GM18907 (cell line): Measurements from ENCODE around the gene RHOC.

ENCODE experiments used
- ATAC-seq: cut with Tn5 transposase; IDR thresholded peaks from one replicate; pipeline ENCODE4 v1.9.1; 2021; ENCODE audit warnings: mild to moderate bottlenecking, moderate library complexity; ENCODE audit not compliant: unreplicated experiment

RHOC gene

DNA sequence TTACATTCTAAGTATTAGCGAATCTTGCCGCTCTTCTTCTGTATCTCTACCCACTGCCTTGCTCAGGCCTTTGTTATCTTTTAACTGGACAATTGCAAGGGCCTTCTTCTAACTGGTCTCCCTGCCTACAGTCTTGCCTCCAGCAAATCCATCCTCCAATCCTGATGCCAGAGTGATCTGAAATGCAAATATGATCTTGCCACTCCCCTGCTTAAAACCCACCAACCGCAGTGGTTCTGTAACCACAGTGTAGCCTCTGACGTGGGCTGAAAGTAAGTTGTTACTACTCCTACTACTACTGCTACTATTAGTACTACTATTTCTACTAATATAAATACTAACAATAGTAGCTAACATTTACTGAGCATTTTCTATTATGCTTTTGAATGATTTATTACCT, 20.1 kb downstream of the RHOC start:
- ATAC-seq, result no peak

- ATAC-seq, result no peak
Observed at GRCh38 chr1:112686417-112686816, 20.5 kb downstream of the RHOC start.

DNA sequence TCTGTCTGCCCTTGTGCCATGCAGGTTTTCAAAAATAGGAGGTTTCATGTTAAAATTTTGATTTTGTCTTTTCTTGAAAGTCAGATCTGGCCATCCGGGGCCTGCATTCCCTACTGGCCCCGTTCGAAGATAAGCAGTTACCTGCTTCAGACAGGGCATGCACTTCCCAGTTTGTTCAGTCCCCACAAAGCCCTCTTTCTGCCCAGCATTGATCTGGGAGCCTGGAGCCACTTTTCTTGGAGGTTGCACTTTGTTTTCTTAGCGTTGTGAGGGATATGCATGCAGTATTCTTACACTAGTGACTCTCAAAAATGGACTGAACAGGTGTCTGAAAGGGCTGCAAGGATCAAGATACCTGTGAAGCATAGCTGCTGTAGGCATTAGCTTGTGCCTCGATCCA, 21.0 kb downstream of the RHOC start:
- no peak for ATAC-seq

- no peak for ATAC-seq
Observed at GRCh38 chr1:112678605-112679004, 28.3 kb downstream of the RHOC start.

DNA sequence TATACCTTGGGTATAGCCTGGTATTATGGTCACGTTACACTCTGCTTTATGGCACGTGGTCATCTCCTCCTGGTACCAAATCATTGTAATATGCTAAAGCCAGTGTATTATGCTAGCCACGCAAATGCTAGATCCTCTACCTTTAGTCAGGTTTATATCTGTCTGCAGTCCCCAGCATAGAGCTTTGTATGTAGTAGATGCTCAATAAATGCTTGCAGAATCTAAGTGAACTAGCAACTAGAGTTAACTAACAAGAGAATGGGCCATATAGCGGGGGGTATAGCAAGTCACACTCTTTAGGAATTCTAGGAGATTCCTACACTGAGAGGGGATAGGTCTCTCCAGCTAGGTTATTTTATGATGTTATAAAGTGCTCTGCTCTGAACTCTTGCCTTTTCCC, 29.4 kb downstream of the RHOC start:
- ATAC-seq, result no peak

GRCh38 chr1:112676543-112676942, 30.4 kb downstream of the RHOC start:
- no peak for ATAC-seq

DNA sequence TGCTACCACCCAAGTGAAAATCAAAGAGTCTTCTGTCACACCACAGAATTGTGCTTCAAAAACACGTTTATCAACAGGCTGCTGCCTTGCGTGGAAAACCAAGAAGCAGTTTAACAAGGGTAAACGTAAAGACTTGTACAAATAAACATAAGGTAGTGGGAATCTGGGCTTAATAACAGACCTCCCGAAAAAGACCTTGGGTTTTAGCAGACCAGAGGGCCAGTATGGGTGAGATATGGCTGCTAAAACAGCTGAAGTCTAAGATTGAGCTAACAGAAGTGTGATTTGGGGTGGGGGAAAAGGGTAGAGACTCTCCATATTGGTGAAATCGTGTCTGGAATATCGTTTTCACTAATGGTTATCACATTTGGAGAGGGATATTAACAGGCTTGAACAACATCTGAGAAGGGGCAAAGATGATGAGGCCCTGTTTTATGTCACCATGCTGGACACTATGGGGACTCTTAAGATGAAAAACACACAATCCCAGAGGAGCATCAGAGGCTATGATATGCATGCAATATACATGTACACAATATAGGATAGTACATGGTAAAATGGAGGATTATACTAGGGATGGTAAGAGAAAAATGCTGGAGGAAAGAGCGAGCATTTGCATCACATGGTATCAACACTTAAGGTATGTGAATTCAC, 31.1 kb downstream of the RHOC start:
- no peak for ATAC-seq

DNA sequence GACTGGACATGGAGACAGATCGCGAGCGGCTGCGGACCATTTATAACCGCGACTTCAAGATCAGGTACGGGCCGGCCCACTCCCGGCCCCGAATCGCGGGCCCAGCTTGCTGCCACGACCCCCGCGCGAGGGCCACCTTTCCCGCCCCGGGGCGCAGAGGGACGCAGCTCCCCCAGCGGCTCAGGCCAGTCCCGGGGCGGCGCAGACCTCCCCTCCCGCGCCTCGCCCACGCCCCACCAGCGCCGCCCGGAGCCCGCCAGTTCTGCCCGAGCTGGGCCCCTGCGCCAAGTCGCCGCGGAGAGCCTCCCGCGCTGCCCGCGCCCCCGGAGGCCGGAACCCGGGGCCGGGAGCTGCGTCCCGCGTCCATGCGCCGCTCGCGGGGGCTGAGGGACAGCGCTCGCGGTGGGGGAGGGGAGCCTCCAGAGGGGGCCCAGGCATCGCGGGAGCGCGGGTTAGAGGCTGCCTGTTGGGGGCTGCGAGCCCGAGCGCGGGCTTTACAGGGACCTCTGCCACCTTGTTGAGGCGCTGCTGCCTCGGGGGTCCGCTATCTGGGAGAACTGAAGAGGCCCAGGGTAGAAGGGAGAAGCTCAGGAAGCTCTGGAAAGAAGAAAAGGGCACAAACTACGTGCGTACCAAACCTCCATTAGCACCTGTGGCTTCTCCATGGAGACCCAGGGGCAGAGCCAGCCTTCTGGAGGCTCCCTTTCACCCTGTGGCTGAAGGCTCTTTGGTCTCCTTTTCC, 31.8 kb downstream of the RHOC start:
- peak; percentile 41 for ATAC-seq

- ATAC-seq, result peak; percentile 74
Observed at GRCh38 chr1:112674440-112674985, 32.4 kb downstream of the RHOC start, which contains the start of gene MOV10. Gene MOV10 (plus strand): TSS chr1:112674659. CDS start chr1:112674913, 254 bp downstream.

DNA sequence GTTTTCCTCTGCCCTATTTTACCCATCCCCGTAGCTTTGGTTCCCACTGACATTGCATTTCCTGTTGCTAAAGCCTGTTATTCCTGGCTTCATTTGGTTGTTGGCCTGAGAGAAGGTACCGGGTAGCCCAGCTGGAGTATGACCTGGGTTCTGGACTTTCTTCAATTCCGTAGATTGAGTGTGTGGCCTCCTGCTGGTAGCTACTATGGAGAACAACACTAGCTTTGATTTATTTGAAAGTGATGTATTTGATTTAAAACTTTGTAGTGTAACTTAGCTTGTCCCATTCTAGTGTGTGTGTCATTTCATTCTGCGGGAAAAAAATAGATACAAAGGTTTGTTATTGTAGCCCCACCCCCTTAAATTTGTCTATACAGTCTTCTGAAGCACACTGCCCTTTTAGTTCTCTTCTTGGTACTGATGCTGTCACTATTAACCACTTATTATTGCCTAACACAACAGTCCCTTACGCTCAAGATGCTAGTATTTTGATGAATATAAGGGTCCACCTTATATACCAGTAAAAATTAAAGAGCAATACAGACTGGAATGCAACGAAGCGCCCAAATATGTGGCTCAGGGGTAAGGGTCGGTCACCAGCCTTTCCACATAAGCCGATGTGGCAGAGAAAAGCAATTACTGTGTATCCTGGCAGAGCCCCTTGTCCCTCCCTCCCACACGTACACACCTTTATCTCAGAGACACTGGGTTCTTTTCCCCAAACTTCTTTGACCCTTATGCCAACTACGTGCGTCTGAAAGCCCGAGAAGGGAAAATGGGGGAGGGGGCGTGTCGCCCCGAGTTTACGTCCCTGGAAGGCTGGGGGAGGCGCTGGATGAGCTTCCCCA, 33.1 kb downstream of the RHOC start:
- peak; percentile 10 for ATAC-seq

- no peak for ATAC-seq
Observed at GRCh38 chr1:112672842-112673241, 34.1 kb downstream of the RHOC start.

GRCh38 chr1:112672009-112672408, 34.9 kb downstream of the RHOC start:
- ATAC-seq, result no peak

DNA sequence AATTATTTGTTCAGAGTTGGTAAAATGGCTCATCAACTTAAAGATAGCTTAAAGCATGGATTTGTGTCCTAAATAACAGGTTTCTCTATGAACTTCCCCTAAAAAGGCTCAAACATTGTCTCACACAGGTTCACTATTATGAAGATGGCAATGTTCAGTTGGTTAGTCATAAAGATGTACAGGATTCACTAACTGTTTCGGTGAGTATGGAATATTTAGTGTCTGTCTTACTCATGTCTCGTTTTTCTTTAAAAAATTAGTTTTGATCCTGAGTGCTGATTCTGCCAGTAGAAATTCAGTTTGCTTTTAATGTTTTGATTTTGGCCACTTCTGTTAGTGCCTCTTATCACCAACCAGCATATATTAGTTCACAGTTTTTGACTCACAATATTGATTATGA, 40.0 kb downstream of the RHOC start:
- no peak for ATAC-seq

GRCh38 chr1:112665857-112666256, 41.1 kb downstream of the RHOC start:
- ATAC-seq, result no peak

- ATAC-seq, result no peak
Observed at GRCh38 chr1:112651205-112651604, 55.7 kb downstream of the RHOC start.
